ENCODE results near the gene NEU2.

GRCh38 chr2:233064530-233065199 is 32.2 kb downstream of the NEU2 start:
- no peak for TF ChIP-seq POLR2A (IDR thresholded peaks at IDR 0.05; ENCODE audit: low read length)
- no peak for TF ChIP-seq RNF2 (IDR thresholded peaks at IDR 0.05; ENCODE audit: borderline replicate concordance, low read depth)
- no peak for TF ChIP-seq USF2 (IDR thresholded peaks at IDR 0.05)
- no peak for TF ChIP-seq MAFK (IDR thresholded peaks at IDR 0.05; ENCODE audit: partially characterized antibody)
- no peak for TF ChIP-seq CTCF (IDR thresholded peaks at IDR 0.05)
- no peak for TF ChIP-seq HMGXB4 (CRISPR knock-in tag; IDR thresholded peaks at IDR 0.05; ENCODE audit: borderline replicate concordance)
- TF ChIP-seq SMC3 (IDR thresholded peaks at IDR 0.05), result no peak
- no peak for TF ChIP-seq ZFP36 (IDR thresholded peaks at IDR 0.05; ENCODE audit: borderline replicate concordance, partially characterized antibody)
- no peak for TF ChIP-seq RFX5 (IDR thresholded peaks at IDR 0.05)
- no peak for TF ChIP-seq CBX2 (IDR thresholded peaks at IDR 0.05; ENCODE audit: borderline replicate concordance, low read depth)
- TF ChIP-seq ELK1 (IDR thresholded peaks at IDR 0.05; ENCODE audit: low read depth, low read length), result no peak
- TF ChIP-seq NPAS2 (CRISPR knock-in tag; IDR thresholded peaks at IDR 0.05; ENCODE audit: borderline replicate concordance), result no peak
- TF ChIP-seq KDM1A (IDR thresholded peaks at IDR 0.05; ENCODE audit: low read depth), result no peak
- TF ChIP-seq E2F6 (IDR thresholded peaks at IDR 0.05; ENCODE audit: borderline replicate concordance, low read depth), result no peak

All from A549 (cell line).